Smooth muscle cell (in vitro differentiated cells): ENCODE data around the gene HIF1AN. TPM values are rescaled to one million over a fixed set of nuclear protein-coding genes. Genes with fewer than 3 reads are reported as not detected.

Experiments
- DNase-seq: peaks from one replicate; lab custom pipeline; 2025; ENCODE audit not compliant: unreplicated experiment; lab: John Stamatoyannopoulos, UW
- H2AFZ ChIP-seq: fragments of 200-600 bp; sonication (generic); 2 replicates; pipeline ENCODE4 v1.6.0; 2016; ENCODE audit warnings: antibody characterized with exemption, low read depth, mild to moderate bottlenecking
- H3F3A ChIP-seq: fragments of 200-600 bp; sonication (generic); 2 replicates; pipeline ENCODE4 v1.6.0; 2017; ENCODE audit warnings: antibody characterized with exemption, low read depth
- H3K27ac ChIP-seq: fragments of 200-600 bp; sonication (generic); 2 replicates; pipeline ENCODE4 v1.5.1; 2016; ENCODE audit warnings: low read depth, mild to moderate bottlenecking
- H3K27me3 ChIP-seq: fragments of 200-600 bp; sonication (generic); 2 replicates; pipeline ENCODE4 v1.6.1; 2016; ENCODE audit warnings: low read depth, mild to moderate bottlenecking
- H3K36me3 ChIP-seq: fragments of 200-600 bp; sonication (generic); 2 replicates; pipeline ENCODE4 v1.5.1; 2016; ENCODE audit warnings: low read depth
- H3K4me1 ChIP-seq: fragments of 200-600 bp; sonication (generic); 2 replicates; pipeline ENCODE4 v1.5.1; 2016; ENCODE audit warnings: low read depth
- H3K4me2 ChIP-seq: fragments of 200-600 bp; sonication (generic); 2 replicates; pipeline ENCODE4 v1.6.0; 2016; ENCODE audit warnings: mild to moderate bottlenecking
- H3K4me3 ChIP-seq: fragments of 200-600 bp; sonication (generic); 2 replicates; pipeline ENCODE4 v1.5.1; 2016; ENCODE audit warnings: mild to moderate bottlenecking
- H3K79me2 ChIP-seq: fragments of 200-600 bp; sonication (generic); 2 replicates; pipeline ENCODE4 v1.6.0; 2016; ENCODE audit warnings: low read depth, mild to moderate bottlenecking
- H3K9ac ChIP-seq: fragments of 200-600 bp; sonication (generic); 2 replicates; pipeline ENCODE4 v1.6.0; 2016; ENCODE audit warnings: low read depth
- H3K9me3 ChIP-seq: fragments of 200-600 bp; sonication (generic); replicated peaks from 2 replicates; pipeline ENCODE4 v1.5.1; 2016; ENCODE audit warnings: low read depth
- H4K20me1 ChIP-seq: fragments of 200-600 bp; sonication (generic); 2 replicates; pipeline ENCODE4 v1.6.0; 2016; ENCODE audit warnings: low read depth
- CTCF ChIP-seq: fragments of 200-600 bp; sonication (generic); IDR thresholded peaks from 2 replicates; pipeline ENCODE4 v1.5.1; 2017; ENCODE audit warnings: borderline replicate concordance, mild to moderate bottlenecking, antibody characterized with exemption; ENCODE audit not compliant: insufficient read depth, poor library complexity, severe bottlenecking
- WGBS: methylation state at CpG from one replicate; pipeline ENCODE4 v1.1.7; 2016; ENCODE audit warnings: low lambda C conversion rate; 5-methylcytosine and 5-hydroxymethylcytosine counted together
- polyA plus RNA-seq: library from polyadenylated mRNA; unstranded; fragments of >200 nt; fragmentation: Nextera tagmentation; extraction: Ambion mirVana; gene quantifications from 2 replicates; pipeline ENCODE4 v1.2.1, GENCODE V29; 2016
- total RNA-seq: library from RNA; depleted of rRNA; stranded (reverse); fragments of >200 nt; gene quantifications from 2 replicates; pipeline ENCODE4 v1.2.3, GENCODE V29; 2014

Gene HIF1AN
- total RNA-seq (12.4 and 22.7 TPM in 2 replicates), polyA plus RNA-seq (28.1 and 31.6 TPM in 2 replicates)

DNA sequence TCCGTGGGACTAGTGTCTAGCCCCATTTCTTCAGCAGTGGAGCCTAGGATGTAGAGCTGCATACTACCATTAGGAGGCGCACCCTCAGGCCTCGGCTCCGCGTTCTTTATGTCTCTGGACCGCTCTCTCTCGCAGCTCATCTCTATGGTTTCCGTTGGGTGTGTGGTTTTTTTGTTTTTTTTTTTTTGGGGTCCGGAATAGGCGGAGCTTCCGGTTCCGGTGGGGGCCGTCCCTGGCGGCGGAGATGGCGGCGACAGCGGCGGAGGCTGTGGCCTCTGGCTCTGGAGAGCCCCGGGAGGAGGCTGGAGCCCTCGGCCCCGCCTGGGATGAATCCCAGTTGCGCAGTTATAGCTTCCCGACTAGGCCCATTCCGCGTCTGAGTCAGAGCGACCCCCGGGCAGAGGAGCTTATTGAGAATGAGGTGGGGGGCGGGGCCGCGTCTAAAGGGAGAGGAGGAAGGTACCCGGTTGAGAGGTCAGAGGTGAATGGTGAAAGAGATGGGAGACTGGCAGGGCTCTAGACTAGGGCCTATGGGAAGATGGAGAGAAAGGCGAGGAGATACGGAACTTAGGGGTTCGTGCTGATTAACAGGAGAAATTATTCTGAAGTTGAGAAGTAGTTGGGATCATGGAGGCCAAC, at the start of gene HIF1AN:
Gene HIF1AN, plus strand, starts transcription at position 229 of the 639 bp plus-strand sequence. Its CDS starts 16 bp downstream, at position 245.
- H3K36me3 ChIP-seq, result no peaks in the 10 kb centered on the region
- peak; percentile 39 for DNase-seq
- peak within 1 kb of the TSS; percentile 99 for H2AFZ ChIP-seq
- peaks cover 11% of the 10 kb centered on the region for H3K4me1 ChIP-seq
- peak within 1 kb of the TSS; percentile 92 for H3K4me2 ChIP-seq
- H3K79me2 ChIP-seq, result peaks cover 26% of the 10 kb centered on the region
- no peak within 1 kb of the TSS for H3K27ac ChIP-seq
- peak within 1 kb of the TSS; percentile 88 for H3K4me3 ChIP-seq
- peak within 1 kb of the TSS; percentile 65 for H3K9ac ChIP-seq
- H3K27me3 ChIP-seq, result no peaks in the 10 kb centered on the region
- H4K20me1 ChIP-seq, result peaks cover 37% of the 10 kb centered on the region
- peak; percentile 89 for TF ChIP-seq CTCF
- H3K9me3 ChIP-seq, result no peaks in the 10 kb centered on the region
- WGBS, result 1% methylated on average over 35 of the region's 35 CpGs
- no peaks in the 10 kb centered on the region for H3F3A ChIP-seq

- Histone ChIP-seq H3K36me3 (no peaks in the 10 kb centered on the region), H4K20me1 (no peaks in the 10 kb centered on the region), H3K4me1 (peaks cover 31% of the 10 kb centered on the region), H3K4me3 (no peak overlapping the region), H3K27ac (no peak overlapping the region), H3K27me3 (peaks cover 54% of the 10 kb centered on the region), H3K9me3 (no peaks in the 10 kb centered on the region), H3K4me2 (no peak overlapping the region), H2AFZ (no peak overlapping the region), H3K79me2 (no peaks in the 10 kb centered on the region), H3K9ac (no peak overlapping the region), H3F3A (no peaks in the 10 kb centered on the region)
- WGBS, result 95% methylated on average over 6 of the region's 6 CpGs
- no peak for DNase-seq
- no peak for TF ChIP-seq CTCF
These were observed 48.2 kb upstream of the HIF1AN start for GRCh38 chr10:100487529-100487928.

DNA sequence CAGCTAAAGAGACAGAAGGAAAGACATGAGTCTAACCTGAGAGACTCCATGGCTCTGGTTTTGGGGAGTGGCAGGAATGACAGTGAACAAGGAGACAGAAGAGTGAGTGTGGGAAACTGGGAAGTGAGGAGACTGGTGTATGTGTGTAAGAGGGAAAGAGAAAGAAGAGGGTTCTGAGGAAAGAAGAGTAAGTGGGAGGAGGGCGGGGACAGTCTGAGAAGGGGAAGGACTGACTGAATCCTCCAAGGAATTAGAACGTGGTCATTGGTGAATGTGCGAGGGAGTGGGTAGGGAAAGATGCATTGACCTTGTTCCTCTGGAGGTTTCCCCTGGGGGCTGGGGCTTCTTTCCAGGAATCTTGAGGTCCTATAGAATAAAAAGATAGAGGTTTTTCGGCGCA, 46.3 kb upstream of the HIF1AN start:
- H3K79me2 ChIP-seq, result no peaks in the 10 kb centered on the region
- H3K4me3 ChIP-seq, result no peak overlapping the region
- no peaks in the 10 kb centered on the region for H3K36me3 ChIP-seq
- H3K9ac ChIP-seq, result no peak overlapping the region
- no peak for TF ChIP-seq CTCF
- no peak overlapping the region for H2AFZ ChIP-seq
- no peaks in the 10 kb centered on the region for H4K20me1 ChIP-seq
- DNase-seq, result no peak
- WGBS, result 80% methylated on average over 4 of the region's 5 CpGs
- H3K27me3 ChIP-seq, result peaks cover 36% of the 10 kb centered on the region
- H3K4me2 ChIP-seq, result no peak overlapping the region
- H3K27ac ChIP-seq, result no peak overlapping the region
- H3F3A ChIP-seq, result no peaks in the 10 kb centered on the region
- no peaks in the 10 kb centered on the region for H3K9me3 ChIP-seq
- H3K4me1 ChIP-seq, result peaks cover 21% of the 10 kb centered on the region

DNA sequence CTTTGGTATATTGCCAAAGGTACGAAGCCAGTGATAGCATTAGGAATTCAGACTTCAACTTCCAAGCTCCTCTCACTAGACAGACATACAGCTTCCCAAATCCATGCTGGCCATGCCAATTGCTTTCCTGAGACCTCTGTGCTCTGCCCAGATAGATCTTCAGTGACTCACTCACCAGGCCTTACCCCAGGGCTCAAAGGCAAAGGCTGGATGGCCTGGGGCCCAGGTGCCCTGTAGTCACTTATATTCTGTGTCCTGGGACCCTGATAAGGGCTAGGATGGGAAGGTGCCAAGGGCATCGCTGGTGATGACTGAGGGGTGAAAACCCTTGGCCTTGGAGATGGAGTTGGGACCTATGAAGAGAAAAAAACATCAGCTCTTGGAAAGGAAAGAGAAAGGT, 45.2 kb upstream of the HIF1AN start:
- no peak for DNase-seq
- peaks cover 11% of the 10 kb centered on the region for H3K4me1 ChIP-seq
- no peak overlapping the region for H3K27ac ChIP-seq
- H3K9ac ChIP-seq, result no peak overlapping the region
- H3K79me2 ChIP-seq, result no peaks in the 10 kb centered on the region
- no peak overlapping the region for H3K4me2 ChIP-seq
- H3F3A ChIP-seq, result no peaks in the 10 kb centered on the region
- H3K9me3 ChIP-seq, result no peaks in the 10 kb centered on the region
- no peak for TF ChIP-seq CTCF
- H4K20me1 ChIP-seq, result no peaks in the 10 kb centered on the region
- no peak overlapping the region for H2AFZ ChIP-seq
- WGBS, result 98% methylated on average over 2 of the region's 2 CpGs
- peaks cover 24% of the 10 kb centered on the region for H3K27me3 ChIP-seq
- H3K36me3 ChIP-seq, result no peaks in the 10 kb centered on the region
- no peak overlapping the region for H3K4me3 ChIP-seq
